ENCODE measurements around the gene PARL.

DNA sequence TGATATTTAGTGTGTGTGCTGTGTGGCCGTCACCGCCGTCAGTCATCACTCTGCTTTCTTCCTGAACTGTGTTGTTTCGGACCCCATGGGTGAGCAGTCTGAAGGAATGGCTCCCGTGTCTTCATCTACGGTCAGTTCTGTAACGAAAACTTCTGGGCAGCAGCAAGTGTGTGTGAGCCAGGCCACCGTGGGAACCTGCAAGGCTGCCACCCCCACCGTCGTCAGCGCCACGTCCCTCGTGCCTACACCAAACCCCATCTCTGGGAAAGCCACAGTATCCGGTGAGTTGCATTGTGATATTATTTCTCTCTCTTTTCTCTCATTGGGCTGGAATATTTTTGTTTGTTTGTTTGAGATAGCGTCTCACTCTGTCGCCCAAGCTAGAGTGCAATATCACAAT, 94.0 kb downstream of the PARL start:
- TF ChIP-seq, protein P1, sequence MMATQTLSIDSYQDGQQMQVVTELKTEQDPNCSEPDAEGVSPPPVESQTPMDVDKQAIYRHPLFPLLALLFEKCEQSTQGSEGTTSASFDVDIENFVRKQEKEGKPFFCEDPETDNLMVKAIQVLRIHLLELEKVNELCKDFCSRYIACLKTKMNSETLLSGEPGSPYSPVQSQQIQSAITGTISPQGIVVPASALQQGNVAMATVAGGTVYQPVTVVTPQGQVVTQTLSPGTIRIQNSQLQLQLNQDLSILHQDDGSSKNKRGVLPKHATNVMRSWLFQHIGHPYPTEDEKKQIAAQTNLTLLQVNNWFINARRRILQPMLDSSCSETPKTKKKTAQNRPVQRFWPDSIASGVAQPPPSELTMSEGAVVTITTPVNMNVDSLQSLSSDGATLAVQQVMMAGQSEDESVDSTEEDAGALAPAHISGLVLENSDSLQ (IDR thresholded peaks at IDR 0.05): no peak
- TF ChIP-seq FOXM1 (IDR thresholded peaks at IDR 0.05; ENCODE audit: borderline replicate concordance) (no peak), BHLHE40 (IDR thresholded peaks at IDR 0.05; ENCODE audit: borderline replicate concordance) (no peak), FOXA1 (IDR thresholded peaks at IDR 0.05) (no peak), TARDBP (IDR thresholded peaks at IDR 0.05) (no peak), SUZ12 (IDR thresholded peaks at IDR 0.05) (no peak), ARNT (IDR thresholded peaks at IDR 0.05) (no peak)

Data from HEK293T (cell line).